Breast epithelium (tissue), 3 donors: ENCODE results near the gene CCL5.

Source experiments
- CTCF ChIP-seq, 3 donors: fragments of 450-650 bp; IDR thresholded peaks; one replicate each; pipeline ENCODE4 v1.5.1; 2016 to 2017; ENCODE audit warnings: antibody characterized with exemption in 3 of 3, mild to moderate bottlenecking in 3 of 3, moderate library complexity in 3 of 3
- POLR2A ChIP-seq: fragments of 450-650 bp; IDR thresholded peaks from one replicate; pipeline ENCODE4 v1.6.1; 2016; ENCODE audit warnings: antibody characterized with exemption, mild to moderate bottlenecking, moderate library complexity

- no peak for TF ChIP-seq CTCF (IDR thresholded peaks at IDR 0.05)
- TF ChIP-seq POLR2A = no peak
These were observed 55.0 kb downstream of the CCL5 start for GRCh38 chr17:35825206-35825605.
